ENCODE data around the gene HS3ST5.

Gene HS3ST5

GRCh38 chr6:114061741-114062140 lies 281.1 kb downstream of the HS3ST5 start:
- Histone ChIP-seq H3K4me1 (ENCODE audit: low read length) (0 out of 2 replicates have a peak, but pooled peaks cover 13% of the 10 kb centered on the region), H3K9ac (ENCODE audit: low read length) (no peak overlapping the region), H3K4me3 (ENCODE audit: low read length) (no peak overlapping the region), H3K79me2 (ENCODE audit: low read length) (no peaks in the 10 kb centered on the region), H3K36me3 (replicated peaks; ENCODE audit: insufficient read depth, low read length) (no peaks in the 10 kb centered on the region), H3F3A (ENCODE audit: insufficient read depth, low read length) (no peaks in the 10 kb centered on the region), H3K9me2 (replicated peaks; ENCODE audit: insufficient read depth, low read length) (no peaks in the 10 kb centered on the region), H3K27me3 (replicated peaks; ENCODE audit: insufficient read depth, low read length) (no peaks in the 10 kb centered on the region), H3K27ac (ENCODE audit: low read length) (no peak overlapping the region), H4K20me1 (ENCODE audit: insufficient read depth, low read length) (no peaks in the 10 kb centered on the region), H2AFZ (ENCODE audit: low read length) (no peak overlapping the region), H3K4me2 (ENCODE audit: low read depth, low read length) (no peak overlapping the region), H3K9me3 (replicated peaks; ENCODE audit: insufficient read depth, low read length) (no peaks in the 10 kb centered on the region)
- DNase-seq, result no peak
- TF ChIP-seq EZH2 (optimal IDR thresholded peaks at IDR 0.05; ENCODE audit: low read depth, low read length), result no peak
- TF ChIP-seq, protein P1, sequence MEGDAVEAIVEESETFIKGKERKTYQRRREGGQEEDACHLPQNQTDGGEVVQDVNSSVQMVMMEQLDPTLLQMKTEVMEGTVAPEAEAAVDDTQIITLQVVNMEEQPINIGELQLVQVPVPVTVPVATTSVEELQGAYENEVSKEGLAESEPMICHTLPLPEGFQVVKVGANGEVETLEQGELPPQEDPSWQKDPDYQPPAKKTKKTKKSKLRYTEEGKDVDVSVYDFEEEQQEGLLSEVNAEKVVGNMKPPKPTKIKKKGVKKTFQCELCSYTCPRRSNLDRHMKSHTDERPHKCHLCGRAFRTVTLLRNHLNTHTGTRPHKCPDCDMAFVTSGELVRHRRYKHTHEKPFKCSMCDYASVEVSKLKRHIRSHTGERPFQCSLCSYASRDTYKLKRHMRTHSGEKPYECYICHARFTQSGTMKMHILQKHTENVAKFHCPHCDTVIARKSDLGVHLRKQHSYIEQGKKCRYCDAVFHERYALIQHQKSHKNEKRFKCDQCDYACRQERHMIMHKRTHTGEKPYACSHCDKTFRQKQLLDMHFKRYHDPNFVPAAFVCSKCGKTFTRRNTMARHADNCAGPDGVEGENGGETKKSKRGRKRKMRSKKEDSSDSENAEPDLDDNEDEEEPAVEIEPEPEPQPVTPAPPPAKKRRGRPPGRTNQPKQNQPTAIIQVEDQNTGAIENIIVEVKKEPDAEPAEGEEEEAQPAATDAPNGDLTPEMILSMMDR (IDR thresholded peaks at IDR 0.05; ENCODE audit: low read length), result no peak
- no peak for TF ChIP-seq EZH2phosphoT487 (IDR thresholded peaks at IDR 0.05; ENCODE audit: low read length)

GRCh38 chr6:114061116-114061515 lies 281.7 kb downstream of the HS3ST5 start:
- H2AFZ ChIP-seq (ENCODE audit: low read length), result no peak overlapping the region
- H4K20me1 ChIP-seq (ENCODE audit: insufficient read depth, low read length), result no peaks in the 10 kb centered on the region
- TF ChIP-seq, protein P1 (IDR thresholded peaks at IDR 0.05; ENCODE audit: low read length), result no peak
- TF ChIP-seq EZH2 (optimal IDR thresholded peaks at IDR 0.05; ENCODE audit: low read depth, low read length) (no peak), EZH2phosphoT487 (IDR thresholded peaks at IDR 0.05; ENCODE audit: low read length) (no peak)

DNA sequence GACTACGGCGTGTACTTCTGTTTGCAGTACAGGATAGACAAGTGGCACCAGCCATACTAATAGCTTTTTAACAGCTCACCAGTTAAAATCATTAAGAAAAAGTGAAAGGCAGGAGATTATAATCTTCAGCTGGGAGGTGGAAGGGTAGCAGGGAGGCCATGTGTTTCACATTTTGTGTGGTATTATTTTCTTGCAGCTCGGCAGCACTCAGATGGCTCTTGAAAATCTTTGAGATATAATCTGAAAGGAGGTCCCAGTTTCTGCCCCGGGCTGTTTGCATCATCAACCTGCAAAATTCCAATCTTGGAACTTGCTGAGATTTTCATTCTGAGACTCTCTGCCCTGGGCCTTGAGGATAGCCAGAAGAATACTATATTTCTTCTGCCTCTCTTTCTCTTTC lies 284.4 kb downstream of the HS3ST5 start:
- TF ChIP-seq, protein P1 (IDR thresholded peaks at IDR 0.05; ENCODE audit: low read length), result no peak
- TF ChIP-seq EZH2phosphoT487 (IDR thresholded peaks at IDR 0.05; ENCODE audit: low read length) (no peak), EZH2 (optimal IDR thresholded peaks at IDR 0.05; ENCODE audit: low read depth, low read length) (no peak)
- Histone ChIP-seq H3K79me2 (ENCODE audit: low read length) (no peaks in the 10 kb centered on the region), H2AFZ (ENCODE audit: low read length) (no peak overlapping the region), H3K9ac (ENCODE audit: low read length) (no peak overlapping the region), H3K4me1 (ENCODE audit: low read length) (no peaks in the 10 kb centered on the region), H3K27me3 (replicated peaks; ENCODE audit: insufficient read depth, low read length) (no peaks in the 10 kb centered on the region), H3K27ac (ENCODE audit: low read length) (no peak overlapping the region), H3K9me3 (replicated peaks; ENCODE audit: insufficient read depth, low read length) (no peaks in the 10 kb centered on the region), H3K36me3 (replicated peaks; ENCODE audit: insufficient read depth, low read length) (no peaks in the 10 kb centered on the region), H3K4me2 (ENCODE audit: low read depth, low read length) (no peak overlapping the region), H3K4me3 (ENCODE audit: low read length) (no peak overlapping the region), H4K20me1 (ENCODE audit: insufficient read depth, low read length) (no peaks in the 10 kb centered on the region), H3F3A (ENCODE audit: insufficient read depth, low read length) (no peaks in the 10 kb centered on the region), H3K9me2 (replicated peaks; ENCODE audit: insufficient read depth, low read length) (no peaks in the 10 kb centered on the region)
- no peak for DNase-seq

More at GRCh38 chr6:114061116-114061515, 281.7 kb downstream of the HS3ST5 start:
- H3K9me2 ChIP-seq (replicated peaks; ENCODE audit: insufficient read depth, low read length), result no peaks in the 10 kb centered on the region
- H3K9ac ChIP-seq (ENCODE audit: low read length), result no peak overlapping the region
- H3K4me3 ChIP-seq (ENCODE audit: low read length), result no peak overlapping the region
- H3K27me3 ChIP-seq (replicated peaks; ENCODE audit: insufficient read depth, low read length), result no peaks in the 10 kb centered on the region
- no peak for DNase-seq
- H3K4me2 ChIP-seq (ENCODE audit: low read depth, low read length), result no peak overlapping the region
- H3K9me3 ChIP-seq (replicated peaks; ENCODE audit: insufficient read depth, low read length), result no peaks in the 10 kb centered on the region
- H3K36me3 ChIP-seq (replicated peaks; ENCODE audit: insufficient read depth, low read length), result no peaks in the 10 kb centered on the region
- no peak overlapping the region for H3K27ac ChIP-seq (ENCODE audit: low read length)
- H3K4me1 ChIP-seq (ENCODE audit: low read length), result 0 out of 2 replicates have a peak, but pooled peaks cover 13% of the 10 kb centered on the region
- H3K79me2 ChIP-seq (ENCODE audit: low read length), result no peaks in the 10 kb centered on the region
- H3F3A ChIP-seq (ENCODE audit: insufficient read depth, low read length), result no peaks in the 10 kb centered on the region

All from MM.1S (cell line).